ENCODE results near the gene MATN1.

DNA sequence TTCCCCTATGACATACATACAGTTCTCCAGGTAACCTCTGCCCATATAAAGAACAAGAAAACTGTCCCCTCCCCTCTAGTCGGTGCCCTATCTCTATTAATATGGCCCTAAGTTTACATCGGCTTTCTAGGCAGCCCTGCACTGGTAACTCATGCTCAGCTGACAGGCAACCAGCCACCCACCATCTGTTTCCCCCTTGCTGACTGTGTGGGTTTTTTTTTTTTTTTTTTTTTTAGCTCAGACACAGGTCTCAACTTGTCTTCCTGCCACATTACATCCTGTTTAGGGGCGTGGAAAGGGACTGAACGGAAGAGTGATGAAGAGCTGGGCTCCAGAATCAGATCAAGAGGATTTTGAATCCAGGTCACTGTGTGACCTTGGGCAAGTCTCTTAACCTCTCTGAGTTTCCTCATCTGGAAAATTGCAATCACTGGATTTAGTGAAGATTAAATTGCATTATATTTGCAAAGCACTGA is 20.2 kb upstream of the MATN1 start:
- TF ChIP-seq, protein P1, sequence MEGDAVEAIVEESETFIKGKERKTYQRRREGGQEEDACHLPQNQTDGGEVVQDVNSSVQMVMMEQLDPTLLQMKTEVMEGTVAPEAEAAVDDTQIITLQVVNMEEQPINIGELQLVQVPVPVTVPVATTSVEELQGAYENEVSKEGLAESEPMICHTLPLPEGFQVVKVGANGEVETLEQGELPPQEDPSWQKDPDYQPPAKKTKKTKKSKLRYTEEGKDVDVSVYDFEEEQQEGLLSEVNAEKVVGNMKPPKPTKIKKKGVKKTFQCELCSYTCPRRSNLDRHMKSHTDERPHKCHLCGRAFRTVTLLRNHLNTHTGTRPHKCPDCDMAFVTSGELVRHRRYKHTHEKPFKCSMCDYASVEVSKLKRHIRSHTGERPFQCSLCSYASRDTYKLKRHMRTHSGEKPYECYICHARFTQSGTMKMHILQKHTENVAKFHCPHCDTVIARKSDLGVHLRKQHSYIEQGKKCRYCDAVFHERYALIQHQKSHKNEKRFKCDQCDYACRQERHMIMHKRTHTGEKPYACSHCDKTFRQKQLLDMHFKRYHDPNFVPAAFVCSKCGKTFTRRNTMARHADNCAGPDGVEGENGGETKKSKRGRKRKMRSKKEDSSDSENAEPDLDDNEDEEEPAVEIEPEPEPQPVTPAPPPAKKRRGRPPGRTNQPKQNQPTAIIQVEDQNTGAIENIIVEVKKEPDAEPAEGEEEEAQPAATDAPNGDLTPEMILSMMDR (IDR thresholded peaks at IDR 0.05), result no peak
- TF ChIP-seq POLR2AphosphoS5 (IDR thresholded peaks at IDR 0.05) (no peak), POLR2A (IDR thresholded peaks at IDR 0.05) (no peak), EP300 (IDR thresholded peaks at IDR 0.05) (no peak)
